GM23338 (cell line): ENCODE data around the gene NUMBL. TPM values are rescaled to one million over a fixed set of nuclear protein-coding genes. Genes with fewer than 3 reads are reported as not detected.

Experiments used
- ATAC-seq: fragments of 200-7000 bp; cut with Tn5 transposase; 3 replicates; pipeline ENCODE4 v1.9.1; 2020
- DNase-seq: peaks from one replicate; pipeline ENCODE4 v3.0.0-alpha.2; 2015; ENCODE audit warnings: low spot score
- H2AFZ ChIP-seq: fragments of 200-600 bp; sonication (generic); 2 replicates; pipeline ENCODE4 v1.8.0; 2016; ENCODE audit warnings: antibody characterized with exemption, mild to moderate bottlenecking, moderate library complexity
- H3F3A ChIP-seq: fragments of 200-600 bp; sonication (generic); replicated peaks from 2 replicates; pipeline ENCODE4 v1.8.0; 2017; ENCODE audit warnings: antibody characterized with exemption, mixed run types, low read depth
- H3K27ac ChIP-seq: fragments of 200-600 bp; sonication (generic); 2 replicates; pipeline ENCODE4 v1.6.1; 2016; ENCODE audit warnings: low read depth
- H3K27me3 ChIP-seq: fragments of 200-600 bp; sonication (generic); 2 replicates; pipeline ENCODE4 v1.8.0; 2016; ENCODE audit warnings: mild to moderate bottlenecking, mixed run types, moderate library complexity; ENCODE audit not compliant: insufficient read depth
- H3K36me3 ChIP-seq: fragments of 200-600 bp; sonication (generic); 2 replicates; pipeline ENCODE4 v1.8.0; 2016; ENCODE audit warnings: mild to moderate bottlenecking; ENCODE audit not compliant: insufficient read depth
- H3K4me1 ChIP-seq: fragments of 200-600 bp; sonication (generic); 2 replicates; pipeline ENCODE4 v1.8.0; 2016; ENCODE audit warnings: mild to moderate bottlenecking, moderate library complexity; ENCODE audit not compliant: insufficient read depth
- H3K4me2 ChIP-seq: fragments of 200-600 bp; sonication (generic); 2 replicates; pipeline ENCODE4 v1.7.1; 2017; ENCODE audit warnings: mixed run types
- H3K4me3 ChIP-seq: fragments of 200-600 bp; sonication (generic); 2 replicates; pipeline ENCODE4 v1.6.1; 2016; ENCODE audit warnings: mixed run types
- H3K79me2 ChIP-seq: fragments of 200-600 bp; sonication (generic); replicated peaks from 2 replicates; pipeline ENCODE4 v1.8.0; 2017; ENCODE audit warnings: mild to moderate bottlenecking; ENCODE audit not compliant: insufficient read depth
- H3K9me2 ChIP-seq: fragments of 200-600 bp; sonication (generic); 2 replicates; pipeline ENCODE4 v1.8.0; 2017; ENCODE audit not compliant: insufficient read depth
- H4K20me1 ChIP-seq: fragments of 200-600 bp; sonication (generic); replicated peaks from 2 replicates; pipeline ENCODE4 v1.8.0; 2017; ENCODE audit warnings: mild to moderate bottlenecking; ENCODE audit not compliant: insufficient read depth
- H3K27ac Mint-ChIP-seq: 2 replicates; pipeline ENCODE4 v1.8.0; 2020; ENCODE audit warnings: inconsistent platforms, mild to moderate bottlenecking, moderate library complexity, mixed read lengths
- H3K27me3 Mint-ChIP-seq: 3 replicates; pipeline ENCODE4 v1.8.0; 2022; ENCODE audit warnings: low read depth, mild to moderate bottlenecking, moderate library complexity, mixed read lengths, inconsistent platforms; ENCODE audit not compliant: insufficient read depth, poor library complexity
- H3K36me3 Mint-ChIP-seq: 3 replicates; pipeline ENCODE4 v1.8.0; 2021; ENCODE audit warnings: low read depth, mild to moderate bottlenecking, inconsistent platforms, moderate library complexity, mixed read lengths
- H3K4me1 Mint-ChIP-seq: 3 replicates; pipeline ENCODE4 v1.8.0; 2020; ENCODE audit warnings: mild to moderate bottlenecking, inconsistent platforms, mixed read lengths
- H3K4me3 Mint-ChIP-seq: 3 replicates; pipeline ENCODE4 v1.8.0; 2021; ENCODE audit warnings: moderate library complexity, mild to moderate bottlenecking, inconsistent platforms, mixed read lengths
- H3K9me3 Mint-ChIP-seq: 3 replicates; pipeline ENCODE4 v1.8.0; 2020; ENCODE audit warnings: moderate library complexity, mild to moderate bottlenecking, inconsistent platforms, mixed read lengths
- CREB1 ChIP-seq: fragments of 250-450 bp; sonication (Bioruptor Pico); IDR thresholded peaks from 2 replicates; pipeline ENCODE4 v1.5.0; 2020; ENCODE audit warnings: low read depth, mild to moderate bottlenecking, moderate library complexity
- ETS1 ChIP-seq: IDR thresholded peaks from 2 replicates; pipeline ENCODE4 v1.6.1; 2016; ENCODE audit warnings: antibody characterized with exemption
- EZH2 ChIP-seq: fragments of 200-600 bp; sonication (generic); IDR thresholded peaks from one replicate; pipeline ENCODE4 v1.8.0; 2017; ENCODE audit warnings: antibody characterized with exemption, mild to moderate bottlenecking, low read depth; ENCODE audit not compliant: unreplicated experiment
- EZH2phosphoT487 ChIP-seq: fragments of 200-600 bp; sonication (generic); IDR thresholded peaks from one replicate; pipeline ENCODE4 v1.8.1; 2018; ENCODE audit warnings: antibody characterized with exemption; ENCODE audit not compliant: unreplicated experiment
- JUNB ChIP-seq: IDR thresholded peaks from one replicate; pipeline ENCODE4 v1.6.1; 2016; ENCODE audit warnings: antibody characterized with exemption; ENCODE audit not compliant: unreplicated experiment
- NANOG ChIP-seq: IDR thresholded peaks from 2 replicates; pipeline ENCODE4 v1.6.1; 2016; ENCODE audit warnings: antibody characterized with exemption, borderline replicate concordance
- POLR2AphosphoS5 ChIP-seq: IDR thresholded peaks from 2 replicates; pipeline ENCODE4 v1.6.1; 2016; ENCODE audit warnings: antibody characterized with exemption, low read depth
- STAT1 ChIP-seq: IDR thresholded peaks from one replicate; pipeline ENCODE4 v1.6.1; 2016; ENCODE audit warnings: antibody characterized with exemption; ENCODE audit not compliant: unreplicated experiment
- ZNF114 ChIP-seq: fragments of 250-450 bp; sonication (Bioruptor Pico); IDR thresholded peaks from 2 replicates; pipeline ENCODE4 v1.5.0; 2020; ENCODE audit warnings: mild to moderate bottlenecking, moderate library complexity
- ZNF331 ChIP-seq: fragments of 250-450 bp; sonication (Bioruptor Pico); IDR thresholded peaks from 2 replicates; pipeline ENCODE4 v1.5.0; 2020; ENCODE audit warnings: low read depth, mild to moderate bottlenecking, moderate library complexity
- ZNF462 ChIP-seq: fragments of 250-450 bp; sonication (Bioruptor Pico); IDR thresholded peaks from 2 replicates; pipeline ENCODE4 v1.5.0; 2020; ENCODE audit warnings: mild to moderate bottlenecking, moderate library complexity
- polyA plus RNA-seq: library from polyadenylated mRNA; unstranded; fragments of >200 nt; fragmentation: Nextera tagmentation; extraction: Ambion mirVana; gene quantifications from 2 replicates; pipeline ENCODE4 v1.2.1, GENCODE V29; 2016
- total RNA-seq: library from RNA; depleted of rRNA; stranded (reverse); fragments of >200 nt; shearing (Covaris generic); gene quantifications from 2 replicates; pipeline ENCODE4 v1.2.3, GENCODE V29; 2014
- TF ChIP-seq, protein P1 (sequence below): IDR thresholded peaks from one replicate; pipeline ENCODE4 v1.6.1; 2018; ENCODE audit warnings: antibody characterized with exemption; ENCODE audit not compliant: unreplicated experiment
- TF ChIP-seq, protein P2 (sequence below), 2 experiments: fragments of 200-600 bp in 1 of 2; sonication (generic) in 1 of 2; conservative IDR thresholded peaks; 2 replicates each; pipeline versions ENCODE4 v1.5.1 to v1.6.1; 2016 to 2017; ENCODE audit warnings: antibody characterized with exemption in 2 of 2, low read depth in 2 of 2, mild to moderate bottlenecking in 2 of 2, moderate library complexity in 1 of 2

The NUMBL gene
- total and polyA plus RNA-seq, 2 experiments from 2014 or later: 8.5 to 28.5 TPM

GRCh38 chr19:40688309-40688708, 2.1 kb downstream of the NUMBL start:
- DNase-seq (no peak), ATAC-seq (no peak)
- H3K36me3 ChIP-seq: 0 out of 2 replicates have a peak, but pooled peaks cover 3% of the 10 kb centered on the region
- Mint-ChIP-seq H3K27me3 (peaks cover 6% of the 10 kb centered on the region), H3K4me3 (no peak overlapping the region), H3K4me1 (peaks cover 17% of the 10 kb centered on the region), H3K27ac (no peak overlapping the region), H3K9me3 (no peaks in the 10 kb centered on the region; the same call in 2 of the 3 replicates), H3K36me3 (peaks cover 20% of the 10 kb centered on the region)
- TF ChIP-seq EZH2: no peak
- no peak for TF ChIP-seq ETS1
- TF ChIP-seq NANOG: no peak
- no peak for TF ChIP-seq EZH2phosphoT487
- TF ChIP-seq STAT1: no peak
- no peak for TF ChIP-seq ZNF331 (CRISPR knock-in tag)
- no peak for TF ChIP-seq CREB1
- no peak for TF ChIP-seq POLR2AphosphoS5
- TF ChIP-seq, protein P1, sequence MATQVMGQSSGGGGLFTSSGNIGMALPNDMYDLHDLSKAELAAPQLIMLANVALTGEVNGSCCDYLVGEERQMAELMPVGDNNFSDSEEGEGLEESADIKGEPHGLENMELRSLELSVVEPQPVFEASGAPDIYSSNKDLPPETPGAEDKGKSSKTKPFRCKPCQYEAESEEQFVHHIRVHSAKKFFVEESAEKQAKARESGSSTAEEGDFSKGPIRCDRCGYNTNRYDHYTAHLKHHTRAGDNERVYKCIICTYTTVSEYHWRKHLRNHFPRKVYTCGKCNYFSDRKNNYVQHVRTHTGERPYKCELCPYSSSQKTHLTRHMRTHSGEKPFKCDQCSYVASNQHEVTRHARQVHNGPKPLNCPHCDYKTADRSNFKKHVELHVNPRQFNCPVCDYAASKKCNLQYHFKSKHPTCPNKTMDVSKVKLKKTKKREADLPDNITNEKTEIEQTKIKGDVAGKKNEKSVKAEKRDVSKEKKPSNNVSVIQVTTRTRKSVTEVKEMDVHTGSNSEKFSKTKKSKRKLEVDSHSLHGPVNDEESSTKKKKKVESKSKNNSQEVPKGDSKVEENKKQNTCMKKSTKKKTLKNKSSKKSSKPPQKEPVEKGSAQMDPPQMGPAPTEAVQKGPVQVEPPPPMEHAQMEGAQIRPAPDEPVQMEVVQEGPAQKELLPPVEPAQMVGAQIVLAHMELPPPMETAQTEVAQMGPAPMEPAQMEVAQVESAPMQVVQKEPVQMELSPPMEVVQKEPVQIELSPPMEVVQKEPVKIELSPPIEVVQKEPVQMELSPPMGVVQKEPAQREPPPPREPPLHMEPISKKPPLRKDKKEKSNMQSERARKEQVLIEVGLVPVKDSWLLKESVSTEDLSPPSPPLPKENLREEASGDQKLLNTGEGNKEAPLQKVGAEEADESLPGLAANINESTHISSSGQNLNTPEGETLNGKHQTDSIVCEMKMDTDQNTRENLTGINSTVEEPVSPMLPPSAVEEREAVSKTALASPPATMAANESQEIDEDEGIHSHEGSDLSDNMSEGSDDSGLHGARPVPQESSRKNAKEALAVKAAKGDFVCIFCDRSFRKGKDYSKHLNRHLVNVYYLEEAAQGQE: no peak
- no peak for TF ChIP-seq JUNB
- no peak for TF ChIP-seq ZNF114 (CRISPR knock-in tag)
- no peak for TF ChIP-seq ZNF462 (CRISPR knock-in tag)
- TF ChIP-seq, protein P2, sequence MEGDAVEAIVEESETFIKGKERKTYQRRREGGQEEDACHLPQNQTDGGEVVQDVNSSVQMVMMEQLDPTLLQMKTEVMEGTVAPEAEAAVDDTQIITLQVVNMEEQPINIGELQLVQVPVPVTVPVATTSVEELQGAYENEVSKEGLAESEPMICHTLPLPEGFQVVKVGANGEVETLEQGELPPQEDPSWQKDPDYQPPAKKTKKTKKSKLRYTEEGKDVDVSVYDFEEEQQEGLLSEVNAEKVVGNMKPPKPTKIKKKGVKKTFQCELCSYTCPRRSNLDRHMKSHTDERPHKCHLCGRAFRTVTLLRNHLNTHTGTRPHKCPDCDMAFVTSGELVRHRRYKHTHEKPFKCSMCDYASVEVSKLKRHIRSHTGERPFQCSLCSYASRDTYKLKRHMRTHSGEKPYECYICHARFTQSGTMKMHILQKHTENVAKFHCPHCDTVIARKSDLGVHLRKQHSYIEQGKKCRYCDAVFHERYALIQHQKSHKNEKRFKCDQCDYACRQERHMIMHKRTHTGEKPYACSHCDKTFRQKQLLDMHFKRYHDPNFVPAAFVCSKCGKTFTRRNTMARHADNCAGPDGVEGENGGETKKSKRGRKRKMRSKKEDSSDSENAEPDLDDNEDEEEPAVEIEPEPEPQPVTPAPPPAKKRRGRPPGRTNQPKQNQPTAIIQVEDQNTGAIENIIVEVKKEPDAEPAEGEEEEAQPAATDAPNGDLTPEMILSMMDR (conservative IDR thresholded peaks at IDR 0.05; ENCODE audit: low read depth in 2 of 2): no peak
- H3K27ac ChIP-seq: no peak overlapping the region
- no peaks in the 10 kb centered on the region; the same call in 1 of the 2 replicates for H3F3A ChIP-seq
- no peak overlapping the region for H2AFZ ChIP-seq
- H3K4me2 ChIP-seq: no peak overlapping the region
- peaks cover 19% of the 10 kb centered on the region for H3K79me2 ChIP-seq
- no peaks in the 10 kb centered on the region for H3K27me3 ChIP-seq
- peaks cover 8% of the 10 kb centered on the region for H4K20me1 ChIP-seq
- no peaks in the 10 kb centered on the region for H3K9me2 ChIP-seq
- H3K4me1 ChIP-seq: peaks cover 8% of the 10 kb centered on the region; the same call in 1 of the 2 replicates
- H3K4me3 ChIP-seq: no peak overlapping the region
